Endodermal cell (in vitro differentiated cells): ENCODE measurements around the gene PACSIN1. TPM values are rescaled to one million over a fixed set of nuclear protein-coding genes. Genes with fewer than 3 reads are reported as not detected.

Experiments
- DNase-seq: peaks from one replicate; pipeline ENCODE4 v3.0.0-alpha.2; 2017
- H3K27ac ChIP-seq: 2 replicates; pipeline ENCODE4 v1.5.1; 2013; ENCODE audit warnings: mild to moderate bottlenecking, low read depth, low read length, moderate library complexity
- H3K27me3 ChIP-seq: 2 replicates; pipeline ENCODE4 v1.6.1; 2013; ENCODE audit warnings: mild to moderate bottlenecking, low read length, moderate library complexity; ENCODE audit not compliant: insufficient read depth, control insufficient read depth, poor library complexity, severe bottlenecking
- H3K36me3 ChIP-seq: 2 replicates; pipeline ENCODE4 v1.7.0; 2013; ENCODE audit warnings: mild to moderate bottlenecking, low read length, moderate library complexity; ENCODE audit not compliant: control insufficient read depth, insufficient read depth
- H3K4me1 ChIP-seq: one replicate; pipeline ENCODE4 v1.7.0; 2013; ENCODE audit warnings: low read length; ENCODE audit not compliant: control insufficient read depth, insufficient read depth
- H3K4me3 ChIP-seq: 2 replicates; pipeline ENCODE4 v1.5.1; 2013; ENCODE audit warnings: mild to moderate bottlenecking, low read length, moderate library complexity
- H3K9ac ChIP-seq: 2 replicates; pipeline ENCODE4 v1.6.1; 2013; ENCODE audit warnings: mild to moderate bottlenecking, low read length, moderate library complexity; ENCODE audit not compliant: poor library complexity, severe bottlenecking; ENCODE audit errors: extremely low read depth
- H3K9me3 ChIP-seq: 2 replicates; pipeline ENCODE4 v1.6.1; 2013; ENCODE audit warnings: mild to moderate bottlenecking, low read length, moderate library complexity; ENCODE audit not compliant: control insufficient read depth
- H3K27ac Mint-ChIP-seq: 2 replicates; pipeline ENCODE4 v1.8.0; 2020; ENCODE audit warnings: mixed read lengths
- H3K27me3 Mint-ChIP-seq: 2 replicates; pipeline ENCODE4 v1.8.0; 2021; ENCODE audit warnings: mild to moderate bottlenecking, mixed read lengths; ENCODE audit not compliant: insufficient read depth
- H3K36me3 Mint-ChIP-seq: 2 replicates; pipeline ENCODE4 v1.8.0; 2020; ENCODE audit warnings: low read depth, mixed read lengths
- H3K4me1 Mint-ChIP-seq: 2 replicates; pipeline ENCODE4 v1.8.0; 2020; ENCODE audit warnings: mixed read lengths
- H3K4me3 Mint-ChIP-seq: 2 replicates; pipeline ENCODE4 v1.8.0; 2020; ENCODE audit warnings: mild to moderate bottlenecking, moderate library complexity, mixed read lengths
- H3K9me3 Mint-ChIP-seq: 2 replicates; pipeline ENCODE4 v1.8.0; 2020; ENCODE audit warnings: mild to moderate bottlenecking, mixed read lengths
- WGBS, 2 experiments: methylation state at CpG; one replicate each; pipeline versions ENCODE4 v1.1.5 to v1.1.7; 2013; ENCODE audit warnings: missing lambda C conversion rate in 2 of 2, mixed read lengths in 1 of 2; ENCODE audit not compliant: insufficient coverage in 1 of 2, insufficient read length in 1 of 2; 5-methylcytosine and 5-hydroxymethylcytosine counted together
- total RNA-seq, 2 donors: library from RNA; stranded (reverse); fragmentation: NEBNext Ultra II Directional in 1 of 2; extraction: Animal tissue kit (Norgen Biotek cat#: 25700) in 1 of 2; gene quantifications; 2 replicates in 1 of 2; 3 replicates in 1 of 2; pipeline ENCODE4 v1.2.1, GENCODE V29; 2021
- TF ChIP-seq, protein P1 (sequence below): fragments of 200-600 bp; sonication (generic); conservative IDR thresholded peaks from 2 replicates; pipeline ENCODE4 v1.5.0; 2021; ENCODE audit warnings: antibody characterized with exemption, mild to moderate bottlenecking

PACSIN1 gene
- total RNA-seq, 2 donors from 2014 or later = 7.2 to 7.3 TPM

DNA sequence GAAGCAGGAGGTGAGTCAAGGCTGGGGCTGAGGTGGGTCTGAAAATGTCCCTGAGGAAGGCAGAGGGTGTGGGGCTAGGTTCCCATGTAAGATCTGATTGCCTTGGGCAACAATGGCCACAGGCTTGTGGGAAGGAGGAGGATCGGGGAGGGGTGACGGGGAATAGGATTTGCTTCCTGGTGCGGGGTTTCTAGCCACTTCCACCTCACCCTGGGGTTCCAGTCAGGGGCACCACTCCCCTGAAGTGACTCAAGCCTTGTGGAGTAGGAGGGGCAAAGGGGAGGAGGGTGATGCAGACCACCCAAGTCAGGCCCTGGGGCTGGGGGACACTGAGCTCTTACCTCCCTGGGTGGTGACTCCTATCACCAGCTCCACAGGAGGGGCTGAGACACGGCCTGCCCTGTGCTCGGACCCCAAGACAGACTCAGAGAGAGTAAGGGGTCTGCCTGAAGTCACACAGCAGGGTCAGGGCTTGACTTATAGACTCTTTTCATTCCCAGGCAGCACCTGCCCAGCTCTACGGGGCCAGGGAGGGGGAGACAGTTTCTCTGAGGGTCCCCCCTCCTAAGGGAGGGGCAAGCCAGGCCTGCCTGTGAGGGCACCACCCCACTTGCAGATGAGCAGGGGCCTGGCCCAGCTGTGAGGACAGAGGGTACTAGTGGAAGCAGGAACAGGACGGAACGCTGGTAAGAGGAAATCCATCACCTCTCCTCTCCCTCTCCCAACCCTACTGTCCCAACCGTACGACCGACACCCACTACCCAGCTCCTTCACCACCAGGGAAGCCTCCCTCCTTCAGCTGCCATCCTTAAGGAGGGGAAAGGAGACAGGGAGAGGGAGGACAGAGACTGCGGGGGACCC is 102.7 kb downstream of the PACSIN1 start:
- Histone ChIP-seq H3K27ac (no peak overlapping the region), H3K4me3 (no peak overlapping the region), H3K36me3 (no peaks in the 10 kb centered on the region), H3K4me1 (peaks cover 5% of the 10 kb centered on the region), H3K9me3 (no peaks in the 10 kb centered on the region), H3K27me3 (no peaks in the 10 kb centered on the region), H3K9ac (no peak overlapping the region)
- Mint-ChIP-seq H3K4me1 (peaks cover 22% of the 10 kb centered on the region), H3K27ac (peak overlapping the region; percentile 48), H3K4me3 (no peak overlapping the region), H3K27me3 (no peaks in the 10 kb centered on the region), H3K9me3 (no peaks in the 10 kb centered on the region), H3K36me3 (no peaks in the 10 kb centered on the region)
- TF ChIP-seq, protein P1, sequence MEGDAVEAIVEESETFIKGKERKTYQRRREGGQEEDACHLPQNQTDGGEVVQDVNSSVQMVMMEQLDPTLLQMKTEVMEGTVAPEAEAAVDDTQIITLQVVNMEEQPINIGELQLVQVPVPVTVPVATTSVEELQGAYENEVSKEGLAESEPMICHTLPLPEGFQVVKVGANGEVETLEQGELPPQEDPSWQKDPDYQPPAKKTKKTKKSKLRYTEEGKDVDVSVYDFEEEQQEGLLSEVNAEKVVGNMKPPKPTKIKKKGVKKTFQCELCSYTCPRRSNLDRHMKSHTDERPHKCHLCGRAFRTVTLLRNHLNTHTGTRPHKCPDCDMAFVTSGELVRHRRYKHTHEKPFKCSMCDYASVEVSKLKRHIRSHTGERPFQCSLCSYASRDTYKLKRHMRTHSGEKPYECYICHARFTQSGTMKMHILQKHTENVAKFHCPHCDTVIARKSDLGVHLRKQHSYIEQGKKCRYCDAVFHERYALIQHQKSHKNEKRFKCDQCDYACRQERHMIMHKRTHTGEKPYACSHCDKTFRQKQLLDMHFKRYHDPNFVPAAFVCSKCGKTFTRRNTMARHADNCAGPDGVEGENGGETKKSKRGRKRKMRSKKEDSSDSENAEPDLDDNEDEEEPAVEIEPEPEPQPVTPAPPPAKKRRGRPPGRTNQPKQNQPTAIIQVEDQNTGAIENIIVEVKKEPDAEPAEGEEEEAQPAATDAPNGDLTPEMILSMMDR = no peak
- no peak for DNase-seq
- whole genome bisulfite sequencing, 2 experiments = 47 to 80% methylated on average over 4 to 10 of the region's 12 CpGs

DNA sequence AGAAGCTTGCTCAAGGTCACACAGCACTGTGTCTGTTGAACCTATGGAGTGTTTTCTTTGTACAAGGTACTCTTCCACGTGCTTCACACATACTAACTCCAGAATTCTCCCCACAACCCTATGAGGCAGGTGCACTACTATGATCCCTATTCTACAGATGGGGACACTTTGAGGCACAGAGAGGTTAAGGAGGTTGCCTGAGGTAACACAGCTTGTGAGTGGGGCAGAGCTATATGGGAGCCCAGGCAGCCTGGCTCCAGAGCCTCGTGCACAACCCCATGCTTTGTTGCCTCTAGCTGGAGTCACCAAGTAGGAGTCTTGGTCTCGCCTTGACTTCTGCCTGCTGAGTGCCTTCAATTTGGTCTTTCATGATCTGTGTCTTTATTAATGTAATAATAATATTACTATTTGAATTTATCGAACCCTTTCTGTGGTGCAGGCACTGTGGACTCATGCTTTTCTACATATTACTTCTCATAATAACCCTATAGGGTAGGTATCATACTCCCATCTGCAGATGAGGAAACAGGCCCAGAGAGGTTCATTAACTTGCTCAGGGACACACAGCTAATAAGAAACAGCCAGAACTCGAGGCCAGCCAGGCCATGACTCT is 103.6 kb downstream of the PACSIN1 start:
- H3K27me3 Mint-ChIP-seq = no peaks in the 10 kb centered on the region
- H3K36me3 ChIP-seq = no peaks in the 10 kb centered on the region
- peaks cover 25% of the 10 kb centered on the region for H3K4me1 Mint-ChIP-seq
- TF ChIP-seq, protein P1 = no peak
- no peaks in the 10 kb centered on the region for H3K9me3 ChIP-seq
- DNase-seq = no peak
- no peak overlapping the region for H3K4me3 Mint-ChIP-seq
- 87 to 100% methylated on average over 2 to 5 of the region's 5 CpGs for WGBS, 2 experiments
- H3K27ac Mint-ChIP-seq = no peak overlapping the region
- peaks cover 5% of the 10 kb centered on the region for H3K4me1 ChIP-seq
- no peaks in the 10 kb centered on the region for H3K36me3 Mint-ChIP-seq
- no peak overlapping the region for H3K4me3 ChIP-seq
- no peak overlapping the region for H3K27ac ChIP-seq
- no peaks in the 10 kb centered on the region for H3K9me3 Mint-ChIP-seq
- no peak overlapping the region for H3K9ac ChIP-seq
- no peaks in the 10 kb centered on the region for H3K27me3 ChIP-seq

DNA sequence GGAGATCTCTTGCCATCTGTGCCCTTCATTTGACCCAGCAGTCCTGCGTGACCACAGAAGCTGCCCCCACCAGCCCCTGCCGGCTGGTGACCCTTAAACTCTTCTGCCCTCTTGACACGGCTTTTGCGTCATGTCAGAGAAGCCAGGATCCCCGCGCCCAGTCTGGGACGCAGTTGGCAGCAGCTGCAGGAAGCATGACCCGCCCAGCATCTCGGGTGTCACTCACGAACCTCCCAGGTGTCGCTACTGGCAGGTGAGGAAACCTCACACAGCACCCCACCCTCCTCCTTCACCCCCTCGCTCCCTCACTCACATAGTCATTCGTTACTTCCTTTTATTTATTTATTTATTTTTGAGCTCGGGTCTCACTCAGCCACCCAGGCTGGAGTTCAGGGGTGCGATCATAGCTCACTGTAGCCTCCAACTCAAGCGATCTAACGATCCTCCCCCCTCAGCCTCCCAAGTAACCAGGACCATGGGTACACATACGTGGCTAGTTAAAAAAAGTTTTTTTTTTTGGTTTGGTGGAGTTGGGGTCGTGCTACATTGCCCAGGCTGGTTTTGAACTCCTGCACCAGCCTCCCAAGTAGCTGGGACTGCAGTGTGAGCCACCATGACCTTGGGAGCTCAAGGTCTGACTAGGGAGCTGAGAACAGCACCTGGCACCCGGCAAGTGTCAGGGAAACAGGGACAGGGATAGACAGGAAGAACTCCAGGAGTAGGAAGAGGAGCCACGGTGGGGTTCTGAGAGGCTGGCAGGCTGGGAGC is 104.4 kb downstream of the PACSIN1 start:
- peaks cover 5% of the 10 kb centered on the region for H3K4me1 ChIP-seq
- H3K9me3 ChIP-seq = no peaks in the 10 kb centered on the region
- H3K27ac ChIP-seq = no peak overlapping the region
- WGBS, 2 experiments = 93 to 94% methylated on average over 16 to 21 of the region's 21 CpGs
- no peak for DNase-seq
- TF ChIP-seq, protein P1 = no peak
- Mint-ChIP-seq H3K27me3 (no peaks in the 10 kb centered on the region), H3K27ac (no peak overlapping the region), H3K4me1 (peaks cover 28% of the 10 kb centered on the region), H3K4me3 (no peak overlapping the region), H3K36me3 (no peaks in the 10 kb centered on the region), H3K9me3 (no peaks in the 10 kb centered on the region)
- H3K27me3 ChIP-seq = no peaks in the 10 kb centered on the region
- no peak overlapping the region for H3K4me3 ChIP-seq
- no peaks in the 10 kb centered on the region for H3K36me3 ChIP-seq
- no peak overlapping the region for H3K9ac ChIP-seq
